HepG2 (cell line): Measurements from ENCODE around the gene NLRC3. TPM values are rescaled to one million over a fixed set of nuclear protein-coding genes. Genes with fewer than 3 reads are reported as not detected.
A peak's percentile ranks its signal among the peaks of the same experiment; 100 is the strongest.

Source experiments
- BORCS8-MEF2B ChIP-seq: sonication (generic); formaldehyde crosslinking; IDR thresholded peaks from 2 replicates; pipeline ENCODE4 v1.8.0; 2022; ENCODE audit warnings: mild to moderate bottlenecking, missing genetic modification reagents
- FOXK2 ChIP-seq: fragments of 450-650 bp; IDR thresholded peaks from 2 replicates; pipeline ENCODE4 v1.6.1; 2016
- FOXM1 ChIP-seq: sonication (generic); formaldehyde crosslinking; IDR thresholded peaks from 2 replicates; pipeline ENCODE4 v1.5.0; 2020; ENCODE audit warnings: missing genetic modification reagents
- KDM3A ChIP-seq: IDR thresholded peaks from 2 replicates; pipeline ENCODE4 v1.6.1; 2018; ENCODE audit warnings: low read depth, missing compliant biosample characterization
- MEF2D ChIP-seq: sonication (generic); formaldehyde crosslinking; IDR thresholded peaks from 2 replicates; pipeline ENCODE4 v1.5.1; 2020; ENCODE audit warnings: mild to moderate bottlenecking, missing genetic modification reagents
- NFKB2 ChIP-seq: sonication (generic); formaldehyde crosslinking; IDR thresholded peaks from 2 replicates; pipeline ENCODE4 v1.4.0; 2020; ENCODE audit warnings: missing genetic modification reagents, borderline replicate concordance
- POLR2AphosphoS2 ChIP-seq: IDR thresholded peaks from 2 replicates; pipeline ENCODE4 v1.6.1; 2011; ENCODE audit warnings: low read depth, low read length, improper control_type of control experiment
- RFXAP ChIP-seq: sonication (generic); formaldehyde crosslinking; IDR thresholded peaks from 2 replicates; pipeline ENCODE4 v1.4.0; 2020; ENCODE audit warnings: missing genetic modification reagents, borderline replicate concordance
- SMAD3 ChIP-seq: sonication (generic); formaldehyde crosslinking; IDR thresholded peaks from 2 replicates; pipeline ENCODE4 v1.4.0; 2020; ENCODE audit warnings: missing genetic modification reagents
- SOX5 ChIP-seq: IDR thresholded peaks from 2 replicates; pipeline ENCODE4 v1.6.1; 2016; ENCODE audit warnings: borderline replicate concordance
- SPEN ChIP-seq: sonication (generic); formaldehyde crosslinking; IDR thresholded peaks from 2 replicates; pipeline ENCODE4 v1.5.1; 2020; ENCODE audit warnings: low read depth, mild to moderate bottlenecking, missing genetic modification reagents
- STAT5B ChIP-seq: sonication (generic); formaldehyde crosslinking; IDR thresholded peaks from 2 replicates; pipeline ENCODE4 v1.4.0; 2020; ENCODE audit warnings: missing genetic modification reagents
- polyA plus RNA-seq, 8 experiments: library from polyadenylated mRNA; depleted of rRNA in 3 of 8; stranded (reverse) in 7 of 8; unstranded in 1 of 8; fragments of >200 nt; fragmentation: Illumina TruSeq in 4 of 8; extraction: Trizol in 4 of 8; gene quantifications; 2 replicates each; pipeline versions ENCODE4 v1.2.1 to v1.2.3, GENCODE V29; 2011 to 2016; ENCODE audit warnings: low read depth in 4 of 8, missing spikeins in 1 of 8, mixed read lengths in 1 of 8; ENCODE audit not compliant: insufficient read depth in 1 of 8
- total RNA-seq, 5 experiments: library from RNA; depleted of rRNA; stranded (reverse); fragments of >200 nt; fragmentation: Illumina TruSeq; extraction: Trizol; gene quantifications; 2 replicates each; pipeline ENCODE4 v1.2.3, GENCODE V29; 2016; ENCODE audit warnings: low read depth in 1 of 5
- TF ChIP-seq, protein P1 (sequence below): sonication (generic); formaldehyde crosslinking; IDR thresholded peaks from 2 replicates; pipeline ENCODE4 v1.4.0; 2020; ENCODE audit warnings: mild to moderate bottlenecking, missing genetic modification reagents, borderline replicate concordance
- TF ChIP-seq, protein P2 (sequence below): sonication (generic); formaldehyde crosslinking; IDR thresholded peaks from 2 replicates; pipeline ENCODE4 v1.5.0; 2020; ENCODE audit warnings: missing genetic modification reagents
- TF ChIP-seq, protein P3 (sequence below): sonication (generic); formaldehyde crosslinking; IDR thresholded peaks from 2 replicates; pipeline ENCODE4 v1.4.0; 2020; ENCODE audit warnings: missing genetic modification reagents
- TF ChIP-seq, protein P4 (sequence below): sonication (generic); formaldehyde crosslinking; IDR thresholded peaks from 2 replicates; pipeline ENCODE4 v1.4.0; 2020; ENCODE audit warnings: missing genetic modification reagents
- TF ChIP-seq, protein P5 (sequence below): sonication (generic); formaldehyde crosslinking; conservative IDR thresholded peaks from 2 replicates; pipeline ENCODE4 v1.4.0; 2020; ENCODE audit warnings: missing genetic modification reagents
- TF ChIP-seq, protein P6 (sequence below): sonication (generic); formaldehyde crosslinking; IDR thresholded peaks from 2 replicates; pipeline ENCODE4 v1.5.0; 2020; ENCODE audit warnings: missing genetic modification reagents, mild to moderate bottlenecking, borderline replicate concordance

Gene NLRC3
- total and polyA plus RNA-seq, 2 of the 13 experiments (the other 11 are each of a cell fraction or from before 2014, with no cell fraction given), result not detected

DNA sequence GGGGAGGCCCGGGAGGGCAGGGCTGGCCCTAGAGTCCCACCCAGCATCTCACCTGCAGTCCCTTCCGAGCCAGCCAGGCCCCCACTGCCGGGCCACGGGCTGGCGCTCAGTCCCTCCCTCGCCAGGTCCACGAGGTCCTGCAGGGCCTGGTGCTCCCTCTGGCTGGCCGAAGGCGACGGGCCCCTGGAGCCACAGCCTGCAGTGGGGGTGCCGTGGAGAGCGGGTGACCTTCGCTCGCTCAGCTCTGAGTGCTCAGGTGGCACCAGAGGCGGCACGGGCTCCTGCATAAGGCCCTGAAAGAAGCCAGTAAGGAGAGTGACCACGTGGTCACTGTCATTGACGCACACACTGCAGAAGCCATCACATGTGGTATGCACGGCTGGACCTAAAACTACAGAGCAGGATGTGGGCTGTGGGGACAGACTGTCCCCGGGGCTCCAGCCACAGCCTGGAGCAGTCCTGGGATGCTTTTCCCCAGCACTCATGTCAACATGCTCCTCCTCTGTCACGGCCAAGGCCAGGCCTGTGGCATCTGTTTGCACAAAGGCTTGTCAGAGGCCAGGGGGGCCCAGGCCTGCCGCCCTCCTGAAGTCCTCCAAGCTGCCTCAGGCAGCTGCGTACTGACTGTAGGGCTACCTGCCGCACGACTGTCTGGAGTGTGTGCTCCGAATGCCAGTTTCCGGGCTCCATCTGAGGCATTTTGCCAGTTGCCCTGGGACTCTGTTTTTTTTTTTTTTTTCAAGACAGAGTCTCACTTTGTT lies 19.1 kb upstream of the NLRC3 start (continued):
- TF ChIP-seq POLR2AphosphoS2 (no peak), KDM3A (peak; percentile 67), MEF2D (CRISPR knock-in tag) (peak; percentile 56; the same call in 1 of the 2 replicates), RFXAP (peak; percentile 67; the same call in 1 of the 2 replicates), STAT5B (0 out of 2 replicates have a peak, but pooled peaks have one; percentile 34), SPEN (CRISPR knock-in tag) (peak; percentile 50; the same call in 1 of the 2 replicates), SMAD3 (CRISPR knock-in tag) (0 out of 2 replicates have a peak, but pooled peaks have one; percentile 69), FOXM1 (CRISPR knock-in tag) (no peak), NFKB2 (CRISPR knock-in tag) (peak; percentile 78), SOX5 (CRISPR knock-in tag) (peak; percentile 83), FOXK2 (peak; percentile 90), BORCS8-MEF2B (CRISPR knock-in tag) (peak; percentile 84; the same call in 1 of the 2 replicates)
- TF ChIP-seq, protein P1, sequence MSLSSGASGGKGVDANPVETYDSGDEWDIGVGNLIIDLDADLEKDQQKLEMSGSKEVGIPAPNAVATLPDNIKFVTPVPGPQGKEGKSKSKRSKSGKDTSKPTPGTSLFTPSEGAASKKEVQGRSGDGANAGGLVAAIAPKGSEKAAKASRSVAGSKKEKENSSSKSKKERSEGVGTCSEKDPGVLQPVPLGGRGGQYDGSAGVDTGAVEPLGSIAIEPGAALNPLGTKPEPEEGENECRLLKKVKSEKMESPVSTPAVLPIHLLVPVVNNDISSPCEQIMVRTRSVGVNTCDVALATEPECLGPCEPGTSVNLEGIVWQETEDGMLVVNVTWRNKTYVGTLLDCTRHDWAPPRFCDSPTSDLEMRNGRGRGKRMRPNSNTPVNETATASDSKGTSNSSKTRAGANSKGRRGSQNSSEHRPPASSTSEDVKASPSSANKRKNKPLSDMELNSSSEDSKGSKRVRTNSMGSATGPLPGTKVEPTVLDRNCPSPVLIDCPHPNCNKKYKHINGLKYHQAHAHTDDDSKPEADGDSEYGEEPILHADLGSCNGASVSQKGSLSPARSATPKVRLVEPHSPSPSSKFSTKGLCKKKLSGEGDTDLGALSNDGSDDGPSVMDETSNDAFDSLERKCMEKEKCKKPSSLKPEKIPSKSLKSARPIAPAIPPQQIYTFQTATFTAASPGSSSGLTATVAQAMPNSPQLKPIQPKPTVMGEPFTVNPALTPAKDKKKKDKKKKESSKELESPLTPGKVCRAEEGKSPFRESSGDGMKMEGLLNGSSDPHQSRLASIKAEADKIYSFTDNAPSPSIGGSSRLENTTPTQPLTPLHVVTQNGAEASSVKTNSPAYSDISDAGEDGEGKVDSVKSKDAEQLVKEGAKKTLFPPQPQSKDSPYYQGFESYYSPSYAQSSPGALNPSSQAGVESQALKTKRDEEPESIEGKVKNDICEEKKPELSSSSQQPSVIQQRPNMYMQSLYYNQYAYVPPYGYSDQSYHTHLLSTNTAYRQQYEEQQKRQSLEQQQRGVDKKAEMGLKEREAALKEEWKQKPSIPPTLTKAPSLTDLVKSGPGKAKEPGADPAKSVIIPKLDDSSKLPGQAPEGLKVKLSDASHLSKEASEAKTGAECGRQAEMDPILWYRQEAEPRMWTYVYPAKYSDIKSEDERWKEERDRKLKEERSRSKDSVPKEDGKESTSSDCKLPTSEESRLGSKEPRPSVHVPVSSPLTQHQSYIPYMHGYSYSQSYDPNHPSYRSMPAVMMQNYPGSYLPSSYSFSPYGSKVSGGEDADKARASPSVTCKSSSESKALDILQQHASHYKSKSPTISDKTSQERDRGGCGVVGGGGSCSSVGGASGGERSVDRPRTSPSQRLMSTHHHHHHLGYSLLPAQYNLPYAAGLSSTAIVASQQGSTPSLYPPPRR (CRISPR knock-in tag), result peak; percentile 89
- TF ChIP-seq, protein P2, sequence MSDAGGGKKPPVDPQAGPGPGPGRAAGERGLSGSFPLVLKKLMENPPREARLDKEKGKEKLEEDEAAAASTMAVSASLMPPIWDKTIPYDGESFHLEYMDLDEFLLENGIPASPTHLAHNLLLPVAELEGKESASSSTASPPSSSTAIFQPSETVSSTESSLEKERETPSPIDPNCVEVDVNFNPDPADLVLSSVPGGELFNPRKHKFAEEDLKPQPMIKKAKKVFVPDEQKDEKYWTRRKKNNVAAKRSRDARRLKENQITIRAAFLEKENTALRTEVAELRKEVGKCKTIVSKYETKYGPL (CRISPR knock-in tag), result peak; percentile 74; the same call in 1 of the 2 replicates
- TF ChIP-seq, protein P3, sequence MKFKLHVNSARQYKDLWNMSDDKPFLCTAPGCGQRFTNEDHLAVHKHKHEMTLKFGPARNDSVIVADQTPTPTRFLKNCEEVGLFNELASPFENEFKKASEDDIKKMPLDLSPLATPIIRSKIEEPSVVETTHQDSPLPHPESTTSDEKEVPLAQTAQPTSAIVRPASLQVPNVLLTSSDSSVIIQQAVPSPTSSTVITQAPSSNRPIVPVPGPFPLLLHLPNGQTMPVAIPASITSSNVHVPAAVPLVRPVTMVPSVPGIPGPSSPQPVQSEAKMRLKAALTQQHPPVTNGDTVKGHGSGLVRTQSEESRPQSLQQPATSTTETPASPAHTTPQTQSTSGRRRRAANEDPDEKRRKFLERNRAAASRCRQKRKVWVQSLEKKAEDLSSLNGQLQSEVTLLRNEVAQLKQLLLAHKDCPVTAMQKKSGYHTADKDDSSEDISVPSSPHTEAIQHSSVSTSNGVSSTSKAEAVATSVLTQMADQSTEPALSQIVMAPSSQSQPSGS (CRISPR knock-in tag), result peak; percentile 83; the same call in 1 of the 2 replicates
- TF ChIP-seq, protein P4, sequence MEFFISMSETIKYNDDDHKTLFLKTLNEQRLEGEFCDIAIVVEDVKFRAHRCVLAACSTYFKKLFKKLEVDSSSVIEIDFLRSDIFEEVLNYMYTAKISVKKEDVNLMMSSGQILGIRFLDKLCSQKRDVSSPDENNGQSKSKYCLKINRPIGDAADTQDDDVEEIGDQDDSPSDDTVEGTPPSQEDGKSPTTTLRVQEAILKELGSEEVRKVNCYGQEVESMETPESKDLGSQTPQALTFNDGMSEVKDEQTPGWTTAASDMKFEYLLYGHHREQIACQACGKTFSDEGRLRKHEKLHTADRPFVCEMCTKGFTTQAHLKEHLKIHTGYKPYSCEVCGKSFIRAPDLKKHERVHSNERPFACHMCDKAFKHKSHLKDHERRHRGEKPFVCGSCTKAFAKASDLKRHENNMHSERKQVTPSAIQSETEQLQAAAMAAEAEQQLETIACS (CRISPR knock-in tag), result 0 out of 2 replicates have a peak, but pooled peaks have one; percentile 52
- TF ChIP-seq, protein P5, sequence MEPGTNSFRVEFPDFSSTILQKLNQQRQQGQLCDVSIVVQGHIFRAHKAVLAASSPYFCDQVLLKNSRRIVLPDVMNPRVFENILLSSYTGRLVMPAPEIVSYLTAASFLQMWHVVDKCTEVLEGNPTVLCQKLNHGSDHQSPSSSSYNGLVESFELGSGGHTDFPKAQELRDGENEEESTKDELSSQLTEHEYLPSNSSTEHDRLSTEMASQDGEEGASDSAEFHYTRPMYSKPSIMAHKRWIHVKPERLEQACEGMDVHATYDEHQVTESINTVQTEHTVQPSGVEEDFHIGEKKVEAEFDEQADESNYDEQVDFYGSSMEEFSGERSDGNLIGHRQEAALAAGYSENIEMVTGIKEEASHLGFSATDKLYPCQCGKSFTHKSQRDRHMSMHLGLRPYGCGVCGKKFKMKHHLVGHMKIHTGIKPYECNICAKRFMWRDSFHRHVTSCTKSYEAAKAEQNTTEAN (CRISPR knock-in tag), result peak; percentile 71
- TF ChIP-seq, protein P6, sequence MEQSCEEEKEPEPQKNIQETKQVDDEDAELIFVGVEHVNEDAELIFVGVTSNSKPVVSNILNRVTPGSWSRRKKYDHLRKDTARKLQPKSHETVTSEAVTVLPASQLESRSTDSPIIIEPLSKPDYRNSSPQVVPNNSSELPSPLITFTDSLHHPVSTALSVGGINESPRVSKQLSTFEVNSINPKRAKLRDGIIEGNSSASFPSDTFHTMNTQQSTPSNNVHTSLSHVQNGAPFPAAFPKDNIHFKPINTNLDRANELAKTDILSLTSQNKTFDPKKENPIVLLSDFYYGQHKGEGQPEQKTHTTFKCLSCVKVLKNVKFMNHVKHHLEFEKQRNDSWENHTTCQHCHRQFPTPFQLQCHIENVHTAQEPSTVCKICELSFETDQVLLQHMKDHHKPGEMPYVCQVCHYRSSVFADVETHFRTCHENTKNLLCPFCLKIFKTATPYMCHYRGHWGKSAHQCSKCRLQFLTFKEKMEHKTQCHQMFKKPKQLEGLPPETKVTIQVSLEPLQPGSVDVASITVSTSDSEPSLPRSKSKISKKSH (CRISPR knock-in tag), result 0 out of 2 replicates have a peak, but pooled peaks have one; percentile 43
